HG03280 (cell line): ENCODE measurements around the gene MOV10L1.
A peak's percentile ranks its signal among the peaks of the same experiment; 100 is the strongest.

Source experiments
- ATAC-seq: cut with Tn5 transposase; IDR thresholded peaks from one replicate; pipeline ENCODE4 v1.9.1; 2021; ENCODE audit warnings: mild to moderate bottlenecking, moderate library complexity; ENCODE audit not compliant: unreplicated experiment

Gene MOV10L1

DNA sequence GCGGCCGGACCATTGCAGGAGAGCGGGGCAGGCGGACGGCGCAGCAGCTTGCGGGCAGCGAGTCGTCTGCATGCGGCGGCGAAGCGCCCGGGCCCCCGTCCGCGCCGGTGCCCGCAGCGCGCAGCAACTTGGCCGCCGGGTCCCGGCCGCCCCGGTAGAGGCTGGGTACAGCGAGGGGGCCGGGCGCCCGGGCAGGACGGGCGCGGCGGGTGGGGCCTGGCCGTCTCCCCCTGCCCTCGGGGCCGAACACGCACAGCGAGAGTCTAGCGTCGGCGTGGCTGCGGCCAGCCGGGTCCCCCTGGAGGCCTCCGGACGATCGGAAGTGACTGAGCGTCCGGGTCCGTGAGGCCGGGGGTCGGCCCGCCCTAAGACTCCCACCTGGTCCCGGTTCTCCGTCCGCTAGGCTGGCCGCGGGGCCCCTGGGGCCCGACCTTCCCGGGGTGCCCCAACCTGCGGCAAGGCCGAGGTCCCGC is 95.1 kb downstream of the MOV10L1 start:
- ATAC-seq: no peak

DNA sequence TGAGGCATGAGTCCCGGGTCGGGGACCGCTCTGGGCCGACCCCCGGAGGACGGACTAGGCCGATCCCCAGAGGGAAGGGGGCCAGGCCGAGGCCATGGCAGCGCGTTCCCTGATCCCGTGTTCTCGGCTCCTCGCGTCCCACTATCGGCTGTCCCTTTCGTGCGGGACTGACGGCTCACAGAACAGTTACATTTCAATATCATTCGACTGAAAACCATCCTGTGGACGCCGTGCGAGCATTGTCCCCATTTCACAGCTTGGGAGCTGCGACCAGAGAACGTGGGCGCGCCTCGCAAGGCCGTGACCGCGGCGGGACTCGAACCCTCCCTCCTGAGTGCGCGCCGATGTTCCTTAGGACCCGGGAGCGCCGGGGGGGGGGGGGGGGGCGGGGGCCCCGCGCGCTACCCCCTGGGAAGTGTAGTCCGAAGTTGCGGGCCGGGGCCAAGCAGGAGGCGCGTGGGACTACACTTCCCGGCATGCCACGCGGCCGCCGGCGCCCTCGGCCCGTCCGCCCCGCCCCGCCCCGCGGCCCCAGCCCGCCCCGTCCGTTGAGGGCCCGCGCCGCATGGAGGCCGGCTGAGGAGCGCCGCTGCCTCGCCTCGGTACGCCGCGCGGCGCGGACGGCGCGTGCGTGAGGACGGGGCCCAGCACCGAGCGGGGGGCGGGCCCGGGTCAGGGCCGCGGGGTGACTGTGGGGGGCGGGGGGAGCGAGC is 95.7 kb downstream of the MOV10L1 start, which contains the start of gene TRABD:
Gene TRABD (plus strand): TSS at position 539 of the 713 bp plus-strand sequence. CDS start 7,148 bp downstream, outside the sequence.
- peak; percentile 47 for ATAC-seq

GRCh38 chr22:50186181-50186714 is 96.4 kb downstream of the MOV10L1 start:
- ATAC-seq: no peak

DNA sequence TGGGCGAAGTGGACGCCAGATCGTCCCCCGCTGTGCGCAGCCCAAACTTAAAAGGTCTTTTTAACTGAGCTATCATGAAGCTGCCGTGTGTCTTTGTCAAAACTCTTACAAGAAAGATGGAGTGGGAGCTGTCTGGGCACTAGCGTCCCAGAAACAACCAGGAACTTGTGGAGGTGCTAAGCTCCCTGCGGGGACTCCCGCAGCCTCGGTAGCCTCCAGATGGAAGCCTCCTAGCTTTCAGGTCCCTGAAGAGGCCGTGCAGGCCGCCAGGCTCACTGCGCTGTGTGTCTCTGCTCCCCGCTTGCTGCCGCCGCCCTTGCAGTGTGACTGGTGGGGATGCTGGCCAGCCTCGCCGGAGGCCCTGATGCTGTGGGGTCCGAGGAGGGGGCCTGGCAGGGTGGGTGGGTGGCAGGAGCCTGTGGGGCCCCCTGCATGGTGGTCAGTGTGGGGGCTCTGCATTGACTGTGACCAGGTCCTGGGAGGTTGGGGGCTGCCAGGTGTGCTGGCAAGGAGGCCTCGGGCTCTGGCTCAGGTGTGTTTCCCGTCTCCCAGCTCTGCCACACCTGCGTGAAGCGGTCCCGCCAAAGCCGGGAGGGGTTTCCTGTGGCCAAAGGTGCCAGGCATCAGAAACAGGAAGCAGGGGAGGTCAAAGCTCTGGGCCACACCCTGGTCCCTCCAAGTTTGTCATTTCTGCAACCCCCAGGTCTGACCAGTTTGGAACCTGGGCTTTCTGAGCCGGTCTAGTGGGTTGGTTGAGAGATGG is 97.1 kb downstream of the MOV10L1 start:
- no peak for ATAC-seq

- ATAC-seq: no peak
Measured at GRCh38 chr22:50188356-50188755, 98.5 kb downstream of the MOV10L1 start.

DNA sequence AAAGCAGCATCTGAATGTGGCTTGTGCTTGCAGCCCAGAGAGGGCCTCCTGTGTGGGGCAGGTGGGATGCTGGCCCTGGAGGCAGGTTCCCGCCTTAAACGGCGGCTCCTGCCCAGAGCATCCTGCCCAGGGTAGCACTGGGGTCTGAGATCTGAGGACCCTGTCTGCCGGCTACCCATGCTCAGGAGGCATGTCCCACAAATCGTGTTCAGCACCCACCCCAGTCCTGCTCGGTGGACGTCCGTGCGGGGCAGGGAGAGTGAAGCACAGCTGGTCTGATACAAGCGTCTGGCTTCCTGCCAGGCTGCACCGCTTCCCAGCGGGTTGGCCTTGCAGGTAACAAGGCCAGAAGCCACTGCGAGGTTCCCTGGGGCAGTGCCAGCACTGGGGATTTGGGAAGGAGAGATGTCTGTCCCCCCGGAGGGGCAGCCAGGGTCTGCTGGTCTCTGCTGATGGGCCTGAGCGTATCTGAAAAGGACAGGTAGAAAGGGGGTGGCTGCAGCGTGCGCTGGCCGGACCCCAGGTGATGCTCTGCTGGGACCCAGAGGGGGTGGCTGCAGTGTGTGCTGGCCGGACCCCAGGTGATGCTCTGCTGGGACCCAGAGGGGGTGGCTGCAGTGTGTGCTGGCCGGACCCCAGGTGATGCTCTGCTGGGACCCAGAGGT is 99.5 kb downstream of the MOV10L1 start:
- ATAC-seq: no peak

DNA sequence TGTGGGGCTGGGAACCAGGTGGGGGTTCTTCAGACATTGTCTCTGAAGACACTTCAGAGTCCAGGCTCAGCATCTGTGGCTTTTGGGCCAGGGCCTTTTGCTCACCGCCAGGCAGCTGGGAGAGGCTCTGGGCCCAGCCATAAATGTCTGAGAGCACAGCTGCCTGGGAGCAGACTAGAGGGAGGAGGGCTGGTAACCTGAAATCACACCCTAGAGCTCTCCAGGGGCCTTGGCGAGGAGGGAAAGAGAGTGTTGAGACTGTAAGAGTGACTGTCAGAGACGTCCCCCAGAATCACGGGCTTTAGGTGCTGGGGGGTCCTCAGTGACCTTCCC is 100.0 kb downstream of the MOV10L1 start:
- no peak for ATAC-seq

DNA sequence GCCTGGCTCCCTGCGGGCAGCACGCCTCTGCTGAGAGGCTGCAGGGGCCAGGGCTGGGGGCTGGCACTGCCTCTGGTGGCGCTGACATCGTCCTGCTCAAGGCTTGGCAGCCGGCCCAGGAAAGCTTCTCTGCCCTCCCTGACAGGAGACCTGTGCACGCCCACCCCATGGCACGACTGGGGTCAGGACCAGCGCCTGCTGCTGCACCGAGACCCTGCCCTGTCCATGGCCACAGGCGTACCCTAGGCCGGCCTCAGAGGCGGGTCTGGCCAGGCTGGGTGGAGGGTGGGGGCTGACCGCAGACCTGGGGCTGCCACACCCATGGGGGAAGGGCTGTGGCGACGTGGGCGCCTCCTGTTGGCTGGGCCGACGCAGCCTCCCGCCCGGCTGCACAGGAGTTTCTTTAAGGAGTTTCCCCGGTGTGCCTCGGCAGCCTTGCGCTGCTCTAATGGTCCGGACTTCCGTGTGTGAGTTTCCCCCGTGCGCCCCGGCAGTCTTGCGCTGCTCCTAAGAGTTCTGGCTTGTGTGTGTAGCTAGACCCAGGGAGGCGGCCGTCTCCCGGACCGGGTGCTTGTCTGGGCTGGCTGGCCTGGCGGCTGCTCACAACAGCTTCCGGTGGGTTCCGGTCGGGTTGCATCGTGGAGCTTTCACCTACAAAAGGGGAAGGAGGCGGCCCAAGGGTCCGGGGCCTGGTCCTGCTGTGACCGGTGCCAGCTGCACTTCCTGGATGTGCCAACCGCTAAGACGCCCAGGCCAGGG is 100.6 kb downstream of the MOV10L1 start:
- peak; percentile 36 for ATAC-seq

DNA sequence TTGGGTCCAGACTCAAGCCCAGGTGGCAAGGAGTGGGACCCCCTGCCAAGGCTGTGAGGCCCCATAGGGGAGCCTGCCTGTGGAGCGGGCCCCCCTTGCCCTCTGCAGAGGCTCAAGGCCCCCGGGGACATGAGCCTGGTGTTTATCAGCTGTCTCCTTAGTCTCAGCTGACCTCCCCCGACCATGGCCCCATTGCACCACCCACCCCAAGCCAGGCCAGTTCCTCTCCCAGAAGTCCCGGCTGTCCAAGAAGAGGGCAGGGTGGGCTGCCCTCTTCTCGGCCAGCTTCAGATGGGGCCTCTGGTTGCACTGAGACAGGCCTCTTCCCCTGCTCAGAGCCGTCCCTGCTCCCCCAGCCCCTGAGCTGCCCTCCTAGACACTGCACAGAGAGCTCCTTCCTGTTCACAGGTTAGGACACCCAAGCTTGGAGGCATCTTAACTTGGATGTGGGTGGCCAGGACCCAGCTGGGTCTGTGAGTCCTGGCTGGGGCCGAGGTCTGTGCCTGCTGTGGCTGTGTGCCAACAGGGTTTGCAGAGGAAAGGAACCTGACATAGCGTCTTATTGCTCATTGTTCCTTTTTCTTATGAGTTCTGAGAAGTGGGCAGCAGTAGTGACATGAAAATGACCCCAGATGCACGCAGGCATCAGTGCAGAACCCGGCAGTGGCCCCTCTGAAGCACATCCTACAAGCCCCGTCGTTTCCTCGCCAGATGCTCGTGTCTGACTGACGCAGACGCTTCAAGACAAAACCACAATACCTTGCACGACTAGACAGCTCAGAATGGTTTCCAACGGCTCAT is 101.3 kb downstream of the MOV10L1 start:
- ATAC-seq: peak; percentile 28

- ATAC-seq: no peak
Measured at GRCh38 chr22:50192436-50193204, 102.8 kb downstream of the MOV10L1 start.

DNA sequence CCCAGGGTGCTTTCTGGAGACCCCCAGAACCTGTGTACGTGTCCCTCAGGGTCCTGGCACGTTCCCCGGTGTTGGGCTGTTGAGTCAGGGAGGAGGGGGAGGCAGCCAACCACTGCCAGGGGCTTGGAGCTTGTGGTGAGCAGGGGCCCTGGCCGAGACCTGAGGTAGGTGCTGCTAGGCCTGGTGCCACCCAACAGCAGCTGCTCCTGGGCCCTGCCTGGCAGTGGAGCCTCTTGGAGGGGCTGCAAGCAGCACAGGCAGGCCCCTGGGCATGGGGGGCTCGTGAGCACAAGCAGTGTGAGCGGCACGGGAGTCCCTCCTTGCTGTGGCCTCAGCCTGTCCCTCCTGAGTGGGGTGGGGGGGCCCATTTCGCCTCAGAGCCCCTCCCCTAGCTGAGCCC is 103.8 kb downstream of the MOV10L1 start:
- no peak for ATAC-seq

DNA sequence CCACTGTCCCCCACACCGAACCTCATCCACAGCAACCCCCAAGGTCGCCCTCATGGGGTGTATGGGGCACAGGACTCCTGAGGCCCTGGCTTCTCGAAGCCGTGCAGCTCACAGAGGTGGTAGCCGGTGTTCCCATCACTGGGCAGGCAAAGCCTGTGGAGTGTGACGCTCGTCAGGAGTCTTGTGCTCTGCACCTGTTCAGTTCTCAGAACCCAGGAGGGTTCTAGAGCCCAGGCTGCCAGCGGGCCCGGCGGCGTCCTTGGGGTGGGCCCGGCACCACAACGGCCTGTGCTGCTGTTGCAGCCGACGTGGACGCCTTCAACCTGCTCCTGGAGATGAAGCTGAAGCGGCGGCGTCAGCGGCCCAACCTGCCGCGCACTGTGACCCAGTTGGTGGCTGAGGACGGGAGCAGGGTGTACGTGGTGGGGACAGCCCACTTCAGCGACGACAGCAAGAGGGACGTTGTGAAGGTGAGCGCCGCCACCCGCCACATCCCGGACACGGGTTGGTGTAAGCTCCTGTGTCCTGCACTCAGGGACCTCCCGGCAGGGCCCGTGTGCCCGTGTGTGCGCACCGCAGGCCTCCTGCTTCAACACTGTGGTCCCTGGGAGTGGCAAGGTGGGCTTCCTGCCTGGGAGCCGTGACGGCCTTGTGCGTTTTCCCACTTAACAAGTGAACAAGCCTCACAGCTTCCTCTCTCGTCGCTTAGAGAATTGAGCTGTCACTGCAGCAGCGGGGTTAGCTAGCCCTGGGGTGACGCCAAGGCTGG is 104.4 kb downstream of the MOV10L1 start:
- no peak for ATAC-seq

DNA sequence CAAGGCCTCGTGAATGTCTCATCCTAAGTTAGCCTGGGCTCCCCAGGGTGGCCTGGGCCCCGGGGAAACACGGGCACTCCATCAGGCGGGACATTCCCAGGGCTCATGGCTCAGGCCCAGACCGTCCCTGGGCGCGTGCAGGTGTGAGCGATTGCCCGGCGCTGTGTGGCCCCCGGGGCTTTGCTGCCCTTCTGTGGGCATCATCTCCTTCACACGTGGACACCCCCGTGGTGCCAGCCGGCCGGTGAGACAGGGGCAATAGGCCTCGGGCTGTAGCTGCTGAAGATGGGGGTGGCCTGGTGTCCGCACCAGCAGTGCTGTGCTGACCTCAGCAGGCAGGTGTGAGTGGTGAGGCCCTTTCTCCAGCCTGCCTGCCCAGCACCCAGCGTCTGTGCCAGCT is 106.5 kb downstream of the MOV10L1 start:
- no peak for ATAC-seq

- no peak for ATAC-seq
Measured at GRCh38 chr22:50197000-50197800, 107.4 kb downstream of the MOV10L1 start.

GRCh38 chr22:50197856-50198623 is 108.2 kb downstream of the MOV10L1 start:
- no peak for ATAC-seq

GRCh38 chr22:50198624-50199017 is 108.8 kb downstream of the MOV10L1 start:
- ATAC-seq: no peak

DNA sequence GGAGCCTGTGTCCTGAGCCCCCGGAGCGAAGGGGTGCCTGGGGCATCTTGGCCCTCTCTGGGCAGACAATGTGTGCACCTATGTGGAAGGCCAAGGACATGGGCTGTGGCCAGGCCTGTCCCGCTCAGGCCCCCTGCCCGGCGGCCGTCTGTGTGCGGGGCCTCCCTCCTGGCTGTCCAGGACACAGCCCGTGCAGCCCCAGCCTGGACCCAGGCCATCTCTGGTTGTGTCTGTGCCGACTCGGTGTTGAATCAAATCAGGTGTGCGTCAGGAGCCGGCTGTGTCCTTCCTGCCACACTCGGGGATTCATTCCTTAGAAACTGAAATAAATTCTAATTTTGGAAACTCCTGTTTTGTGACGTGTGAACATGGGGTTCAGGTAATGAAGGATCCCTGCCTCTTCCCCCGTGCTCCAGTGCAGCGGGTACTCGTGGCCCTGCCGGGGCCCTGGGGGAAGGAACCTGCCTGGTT is 109.5 kb downstream of the MOV10L1 start:
- ATAC-seq: no peak
